ENCODE measurements around the gene SDCCAG8. TPM values are rescaled to one million over a fixed set of nuclear protein-coding genes. Genes with fewer than 3 reads are reported as not detected.

The SDCCAG8 gene
- total RNA-seq, 6 experiments from 2014 or later = 13.4 to 20.6 (median 15.6) TPM

- no peak overlapping the region for H3K4me3 ChIP-seq
- DNase-seq (no peak), ATAC-seq (no peak)
- H3K9me3 ChIP-seq = no peaks in the 10 kb centered on the region
- TF ChIP-seq CTCF (IDR thresholded peaks at IDR 0.05) (no peak), POLR2A (IDR thresholded peaks at IDR 0.05) (no peak)
- H3K27ac ChIP-seq = no peak overlapping the region
- H3K36me3 ChIP-seq = no peaks in the 10 kb centered on the region
- WGBS (ENCODE audit: insufficient coverage, low coverage, low lambda C conversion rate, missing lambda C conversion rate) = 81% methylated on average over 5 of the region's 5 CpGs
- H3K4me1 ChIP-seq = peaks cover 0 to 25% (median 5%) of the 10 kb centered on the region in 4 donors
- H3K27me3 ChIP-seq = no peaks in the 10 kb centered on the region
- intact Hi-C loops (cut with DNase I) = no loop called here
Measured at GRCh38 chr1:243465738-243466137, 209.9 kb downstream of the SDCCAG8 start.

- Histone ChIP-seq H3K27ac (no peak overlapping the region), H3K4me3 (no peak overlapping the region), H3K27me3 (no peaks in the 10 kb centered on the region), H3K4me1 (peaks cover 0 to 4% (median 0%) of the 10 kb centered on the region in 4 donors), H3K36me3 (no peaks in the 10 kb centered on the region), H3K9me3 (no peaks in the 10 kb centered on the region)
- ATAC-seq = no peak
- 92% methylated on average over 3 of the region's 3 CpGs for WGBS (ENCODE audit: insufficient coverage, low coverage, low lambda C conversion rate, missing lambda C conversion rate)
- TF ChIP-seq CTCF (IDR thresholded peaks at IDR 0.05) (no peak), POLR2A (IDR thresholded peaks at IDR 0.05) (no peak)
- no peak for DNase-seq
- intact Hi-C loops (cut with DNase I) = no loop called here
Measured at GRCh38 chr1:243469497-243469896, 213.7 kb downstream of the SDCCAG8 start.

- WGBS (ENCODE audit: insufficient coverage, low coverage, low lambda C conversion rate, missing lambda C conversion rate) = 80% methylated on average over 7 of the region's 7 CpGs
- intact Hi-C loops (cut with DNase I) = no loop called here
- Histone ChIP-seq H3K4me1 (peaks cover 0 to 4% (median 0%) of the 10 kb centered on the region in 4 donors), H3K27ac (no peak overlapping the region), H3K9me3 (no peaks in the 10 kb centered on the region), H3K36me3 (no peaks in the 10 kb centered on the region), H3K27me3 (no peaks in the 10 kb centered on the region), H3K4me3 (no peak overlapping the region)
- no peak for DNase-seq
- TF ChIP-seq CTCF (IDR thresholded peaks at IDR 0.05) (no peak), POLR2A (IDR thresholded peaks at IDR 0.05) (no peak)
- no peak for ATAC-seq
Measured at GRCh38 chr1:243470502-243470901, 214.7 kb downstream of the SDCCAG8 start.

GRCh38 chr1:243471026-243471685 is 215.3 kb downstream of the SDCCAG8 start:
- Histone ChIP-seq H3K4me1 (peaks cover 0 to 4% (median 0%) of the 10 kb centered on the region in 4 donors), H3K9me3 (no peaks in the 10 kb centered on the region), H3K36me3 (no peaks in the 10 kb centered on the region), H3K4me3 (no peak overlapping the region), H3K27me3 (no peaks in the 10 kb centered on the region), H3K27ac (no peak overlapping the region)
- 74% methylated on average over 17 of the region's 17 CpGs for WGBS (ENCODE audit: insufficient coverage, low coverage, low lambda C conversion rate, missing lambda C conversion rate)
- no peak for TF ChIP-seq POLR2A (IDR thresholded peaks at IDR 0.05)
- TF ChIP-seq CTCF (IDR thresholded peaks at IDR 0.05) = no peak
- intact Hi-C loops (cut with DNase I) = no loop called here
- peak in 3 of 4 donors; percentile 21 to 51 (median 44) for ATAC-seq
- DNase-seq = no peak
